Measurements from ENCODE around the gene BFSP1. TPM values are rescaled to one million over a fixed set of nuclear protein-coding genes. Genes with fewer than 3 reads are reported as not detected.

BFSP1 gene
- total RNA-seq, 8 experiments from 2014 or later, result 0.49 to 9.6 (median 1.8) TPM

DNA sequence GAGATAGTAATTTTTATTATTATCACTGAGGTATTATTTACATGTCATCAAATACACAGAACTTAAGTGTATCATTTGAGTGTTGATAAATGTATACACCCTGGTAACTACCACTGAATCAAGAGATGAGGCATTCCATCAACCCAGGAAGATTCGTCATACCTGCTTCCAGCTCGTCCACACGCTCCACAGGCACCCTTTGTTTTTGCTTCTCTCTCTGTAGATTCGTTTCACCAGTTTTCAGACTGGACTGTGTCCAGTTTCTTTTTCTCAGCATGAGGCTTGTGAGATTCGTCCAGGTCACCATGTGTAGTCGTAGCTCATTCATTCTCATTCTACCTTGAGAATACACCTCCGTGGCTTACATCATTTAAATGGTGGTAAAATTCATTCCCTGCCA, 64.5 kb downstream of the BFSP1 start:
- no peaks in the 10 kb centered on the region for H3K4me1 ChIP-seq (replicated peaks in 1 of 2)
- no peak for ATAC-seq (replicated peaks in 6 of 8)
- H3K4me3 ChIP-seq, result no peak overlapping the region
- peak overlapping the region in 1 of 2 donors; percentile 39 for H3K27ac ChIP-seq
- 44 to 100% (median 75%) methylated on average over 1 to 7 of the region's 7 CpGs for WGBS, 10 experiments
- in situ Hi-C loops (cut with MboI; ENCODE audit: low pct_unique_long_range_greater_than_20kb in 2 of 9, low sequenced_read_pairs in 9 of 9, unreplicated experiment in 9 of 9), result no loop called here

DNA sequence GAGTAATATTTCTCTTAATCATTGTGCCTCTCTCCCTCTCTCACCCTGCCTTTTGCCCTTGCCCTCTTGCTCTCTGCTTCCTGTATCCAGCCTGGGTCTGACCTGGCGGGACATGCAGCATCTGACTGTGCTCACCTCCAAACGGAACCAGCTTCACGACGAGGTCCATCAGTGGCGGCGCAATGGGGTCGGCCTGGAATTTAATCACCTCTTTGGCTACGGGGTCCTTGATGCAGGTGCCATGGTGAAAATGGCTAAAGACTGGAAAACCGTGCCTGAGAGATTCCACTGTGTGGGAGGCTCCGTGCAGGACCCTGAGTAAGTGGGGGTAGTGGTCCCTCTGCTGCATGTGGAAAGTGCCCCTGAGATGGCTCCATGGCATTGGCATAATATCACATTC, 65.9 kb downstream of the BFSP1 start:
- in situ Hi-C loops (cut with MboI; ENCODE audit: low pct_unique_long_range_greater_than_20kb in 2 of 9, low sequenced_read_pairs in 9 of 9, unreplicated experiment in 9 of 9), result no loop called here
- WGBS, 10 experiments, result 80 to 100% (median 86%) methylated on average over 1 to 9 of the region's 10 CpGs; no CpG with 5 or more reads in 4 of the 10 experiments
- no peak overlapping the region for H3K27ac ChIP-seq
- H3K4me1 ChIP-seq (replicated peaks in 1 of 2), result no peaks in the 10 kb centered on the region
- ATAC-seq (replicated peaks in 6 of 8), result no peak
- no peak overlapping the region for H3K4me3 ChIP-seq

DNA sequence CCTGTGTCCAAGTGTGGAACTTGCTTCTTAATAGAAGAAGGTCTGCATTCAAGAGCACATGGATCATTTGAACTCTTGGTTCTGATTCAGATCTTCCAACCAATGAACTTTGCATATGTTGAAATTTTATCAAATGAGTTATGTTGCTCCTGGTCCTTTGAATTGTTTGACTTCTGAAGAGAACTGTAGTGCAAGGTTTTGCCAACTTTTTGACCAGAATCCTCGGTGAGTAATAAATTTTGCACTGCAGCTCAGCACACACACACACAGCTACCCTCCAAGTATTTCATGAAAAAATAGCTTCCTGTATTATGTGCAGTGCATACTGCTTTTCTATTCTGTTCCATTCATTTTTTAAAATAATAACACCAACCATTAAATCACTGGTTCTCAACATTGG, 67.5 kb downstream of the BFSP1 start:
- no peak for ATAC-seq (replicated peaks in 6 of 8)
- in situ Hi-C loops (cut with MboI; ENCODE audit: low pct_unique_long_range_greater_than_20kb in 2 of 9, low sequenced_read_pairs in 9 of 9, unreplicated experiment in 9 of 9), result no loop called here
- no peaks in the 10 kb centered on the region for H3K4me1 ChIP-seq (replicated peaks in 1 of 2)

DNA sequence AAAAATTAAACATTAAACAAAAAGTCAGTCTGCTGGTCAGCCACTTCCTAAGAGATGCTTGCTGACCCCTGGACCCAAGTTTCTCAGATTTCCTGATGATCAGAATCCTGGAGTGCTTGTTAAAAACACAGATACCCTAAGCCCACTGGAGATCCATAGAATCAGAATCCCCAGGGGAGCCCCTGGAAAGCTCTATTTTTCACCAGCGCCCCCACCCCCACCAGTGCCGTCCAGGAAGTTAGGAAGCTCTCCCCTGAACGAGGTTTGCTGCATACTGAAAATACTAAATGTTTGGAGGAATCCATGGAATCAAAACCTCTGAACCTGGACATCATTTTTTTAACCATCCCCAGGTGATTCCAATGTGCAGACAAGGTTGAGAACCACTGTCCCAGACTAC, 69.2 kb downstream of the BFSP1 start:
- H3K27ac ChIP-seq, result no peak overlapping the region
- ATAC-seq (replicated peaks in 6 of 8), result no peak
- in situ Hi-C loops (cut with MboI; ENCODE audit: low pct_unique_long_range_greater_than_20kb in 2 of 9, low sequenced_read_pairs in 9 of 9, unreplicated experiment in 9 of 9), result no loop called here
- peaks cover 6 to 9% of the 10 kb centered on the region in 2 donors for H3K4me1 ChIP-seq (replicated peaks in 1 of 2)
- 5 to 60% (median 49%) methylated on average over 1 to 3 of the region's 3 CpGs; no CpG with 5 or more reads in 6 of the 10 experiments for WGBS, 10 experiments
- H3K4me3 ChIP-seq, result no peak overlapping the region

More for the DNA sequence above, 67.5 kb downstream of the BFSP1 start:
- 25 to 100% (median 82%) methylated on average over 1 of the region's 1 CpG; no CpG with 5 or more reads in 4 of the 10 experiments for WGBS, 10 experiments
- Histone ChIP-seq H3K27ac (no peak overlapping the region), H3K4me3 (no peak overlapping the region)

DNA sequence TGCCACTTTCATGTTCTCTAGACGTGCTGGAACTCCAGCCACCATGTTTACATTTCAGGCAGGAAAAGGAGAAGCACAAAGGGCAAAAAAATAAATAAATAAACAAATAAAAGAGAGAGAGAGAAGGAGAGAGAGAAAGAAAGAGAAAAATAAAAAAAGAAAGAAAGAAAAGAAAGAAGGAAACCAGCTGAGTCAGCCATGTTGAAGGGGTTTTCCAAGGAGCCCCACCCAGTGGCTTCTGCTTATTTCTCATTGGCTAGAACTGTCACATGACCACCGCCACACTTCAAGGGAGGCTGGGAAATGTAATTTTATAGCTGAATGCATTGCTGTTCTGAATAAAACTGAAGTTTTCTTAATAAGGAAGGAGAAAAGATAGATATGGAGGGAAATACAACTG, 71.1 kb downstream of the BFSP1 start:
- Histone ChIP-seq H3K27ac (no peak overlapping the region), H3K4me3 (no peak overlapping the region), H3K4me1 (replicated peaks in 1 of 2) (peaks cover 8 to 9% of the 10 kb centered on the region in 2 donors)
- in situ Hi-C loops (cut with MboI; ENCODE audit: low pct_unique_long_range_greater_than_20kb in 2 of 9, low sequenced_read_pairs in 9 of 9, unreplicated experiment in 9 of 9), result no loop called here
- ATAC-seq (replicated peaks in 6 of 8), result peak in 1 of 8 experiments; percentile 33
- WGBS, 10 experiments, result 50 to 100% (median 80%) methylated on average over 2 of the region's 2 CpGs; no CpG with 5 or more reads in 1 of the 10 experiments

DNA sequence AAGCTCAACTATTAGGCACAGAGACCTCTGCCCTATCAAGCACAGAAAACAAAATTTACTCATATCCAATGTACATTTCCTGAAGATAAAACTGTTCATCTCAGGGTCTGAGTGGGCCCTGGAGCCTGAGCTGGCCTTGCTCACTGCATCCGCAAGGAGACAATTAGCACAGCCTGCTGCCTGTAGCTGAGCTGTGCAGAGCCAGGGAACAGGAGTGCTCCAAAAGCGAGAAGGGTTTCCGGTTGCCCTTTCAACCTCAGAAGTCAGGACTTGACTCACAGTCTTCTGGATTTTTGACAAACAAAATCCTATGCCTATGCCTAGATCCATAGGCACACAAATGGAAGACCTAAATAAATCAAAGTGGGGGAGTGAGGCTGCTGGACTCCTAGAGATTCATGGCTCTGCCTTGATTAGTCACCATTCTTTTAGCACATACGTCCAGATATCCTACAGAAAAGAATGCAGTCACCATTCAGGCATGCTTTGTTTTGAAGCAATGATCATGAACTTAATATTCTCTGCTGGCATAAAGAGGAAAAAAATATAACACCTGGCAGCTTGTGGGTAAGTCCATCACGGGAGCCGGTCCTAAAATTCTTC, 73.5 kb downstream of the BFSP1 start:
- 48 to 100% (median 81%) methylated on average over 1 to 5 of the region's 6 CpGs; no CpG with 5 or more reads in 1 of the 10 experiments for WGBS, 10 experiments
- Histone ChIP-seq H3K4me3 (no peak overlapping the region), H3K4me1 (replicated peaks in 1 of 2) (peaks cover 8 to 9% of the 10 kb centered on the region in 2 donors), H3K27ac (no peak overlapping the region)
- ATAC-seq (replicated peaks in 6 of 8), result peak in 5 of 8 experiments; percentile 30 to 72 (median 64)
- in situ Hi-C loops (cut with MboI; ENCODE audit: low pct_unique_long_range_greater_than_20kb in 2 of 9, low sequenced_read_pairs in 9 of 9, unreplicated experiment in 9 of 9), result no loop called here

DNA sequence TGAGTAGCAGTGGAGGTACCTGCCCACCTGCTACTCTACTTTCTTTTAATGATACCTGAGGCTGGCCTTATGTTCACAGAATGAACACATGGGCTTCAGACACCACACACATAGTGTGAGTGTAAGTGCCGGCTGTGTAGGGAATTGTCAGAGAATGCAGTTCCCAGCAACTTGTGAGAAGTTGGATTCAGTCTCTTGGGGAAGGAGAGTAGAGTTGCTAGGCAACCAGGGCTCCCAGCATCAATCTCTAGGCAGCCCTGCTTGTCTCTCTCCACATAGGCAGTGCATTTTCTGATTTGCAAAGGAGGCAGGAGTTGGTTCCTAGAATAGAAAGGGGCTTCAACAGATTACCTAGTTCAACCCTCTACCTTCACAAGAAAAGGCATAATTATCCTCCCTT, 74.1 kb downstream of the BFSP1 start:
- peak in 5 of 8 experiments; percentile 68 to 89 (median 75) for ATAC-seq (replicated peaks in 6 of 8)

DNA sequence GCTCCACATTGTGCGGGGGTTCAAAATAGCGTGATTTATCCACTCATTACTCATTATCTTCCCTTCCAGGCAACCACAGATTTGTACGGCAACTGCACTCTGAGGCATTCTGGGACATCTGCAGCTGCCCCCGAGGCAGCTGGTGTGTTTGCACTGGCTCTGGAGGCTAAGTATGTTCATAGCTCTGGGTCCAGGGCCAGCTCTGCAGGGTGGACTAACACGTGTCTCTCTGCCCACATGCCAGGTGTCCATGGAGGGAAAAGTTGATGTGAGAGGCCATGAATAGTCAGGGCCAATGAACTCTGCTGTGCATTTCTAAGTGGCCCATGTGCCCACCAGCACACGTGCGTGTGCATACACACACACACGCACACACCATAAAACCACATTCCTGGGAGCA, 74.9 kb downstream of the BFSP1 start:
- peak in 2 of 8 experiments; percentile 54 to 62 for ATAC-seq (replicated peaks in 6 of 8)
- in situ Hi-C loops (cut with MboI; ENCODE audit: low pct_unique_long_range_greater_than_20kb in 2 of 9, low sequenced_read_pairs in 9 of 9, unreplicated experiment in 9 of 9), result no loop called here
- no peak overlapping the region for H3K27ac ChIP-seq
- H3K4me1 ChIP-seq (replicated peaks in 1 of 2), result peaks cover 8 to 9% of the 10 kb centered on the region in 2 donors
- 20 to 70% (median 60%) methylated on average over 1 to 3 of the region's 8 CpGs; no CpG with 5 or more reads in 5 of the 10 experiments for WGBS, 10 experiments
- no peak overlapping the region for H3K4me3 ChIP-seq

More for the DNA sequence above, 74.1 kb downstream of the BFSP1 start:
- no peak overlapping the region for H3K4me3 ChIP-seq
- in situ Hi-C loops (cut with MboI; ENCODE audit: low pct_unique_long_range_greater_than_20kb in 2 of 9, low sequenced_read_pairs in 9 of 9, unreplicated experiment in 9 of 9), result no loop called here
- WGBS, 10 experiments, result 33% methylated on average over 1 of the region's 1 CpG; no CpG with 5 or more reads in 9 of the 10 experiments
- H3K27ac ChIP-seq, result no peak overlapping the region
- peaks cover 8 to 9% of the 10 kb centered on the region in 2 donors for H3K4me1 ChIP-seq (replicated peaks in 1 of 2)

DNA sequence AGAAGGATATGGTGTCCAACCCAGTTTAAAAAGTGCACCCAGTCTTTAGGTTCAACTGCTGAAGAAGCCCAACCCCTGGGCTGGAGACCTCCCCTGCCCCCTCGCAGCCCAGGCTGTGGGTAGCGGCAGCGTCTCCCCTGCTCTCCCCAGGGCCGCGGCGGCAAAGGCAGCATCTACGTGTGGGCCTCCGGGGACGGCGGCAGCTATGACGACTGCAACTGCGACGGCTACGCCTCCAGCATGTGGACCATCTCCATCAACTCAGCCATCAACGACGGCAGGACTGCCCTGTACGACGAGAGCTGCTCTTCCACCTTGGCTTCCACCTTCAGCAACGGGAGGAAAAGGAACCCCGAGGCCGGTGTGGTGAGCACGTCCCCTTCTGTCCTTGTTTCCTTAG, 77.6 kb downstream of the BFSP1 start:
- ATAC-seq (replicated peaks in 6 of 8), result no peak
- H3K4me1 ChIP-seq (replicated peaks in 1 of 2), result peaks cover 8 to 9% of the 10 kb centered on the region in 2 donors
- 60 to 87% (median 82%) methylated on average over 1 to 9 of the region's 22 CpGs; no CpG with 5 or more reads in 6 of the 10 experiments for WGBS, 10 experiments
- in situ Hi-C loops (cut with MboI; ENCODE audit: low pct_unique_long_range_greater_than_20kb in 2 of 9, low sequenced_read_pairs in 9 of 9, unreplicated experiment in 9 of 9), result no loop called here
- no peak overlapping the region for H3K4me3 ChIP-seq
- H3K27ac ChIP-seq, result no peak overlapping the region

DNA sequence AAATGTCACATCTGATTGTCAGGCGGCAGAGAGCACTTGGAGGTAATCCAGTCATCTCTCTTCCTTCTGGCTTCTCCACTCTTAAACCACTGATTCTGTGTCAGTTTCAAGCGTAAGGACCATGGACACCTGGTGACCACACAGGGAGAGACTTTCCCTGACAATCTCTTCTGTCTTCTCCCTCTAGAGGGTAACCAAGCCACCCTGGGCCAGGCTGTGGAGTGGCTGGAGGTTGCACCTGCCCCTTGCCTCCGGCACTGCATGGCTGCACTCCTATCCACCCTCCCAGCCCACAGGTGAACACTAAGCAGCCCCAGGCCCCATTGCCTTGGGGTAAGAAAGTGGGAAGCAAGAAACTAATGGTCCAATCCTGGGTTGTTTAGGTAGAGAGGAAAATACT, 78.7 kb downstream of the BFSP1 start:
- H3K4me1 ChIP-seq (replicated peaks in 1 of 2), result peaks cover 5 to 7% of the 10 kb centered on the region in 2 donors
- 7 to 100% (median 78%) methylated on average over 1 to 2 of the region's 3 CpGs; no CpG with 5 or more reads in 3 of the 10 experiments for WGBS, 10 experiments
- no peak overlapping the region for H3K27ac ChIP-seq
- no peak overlapping the region for H3K4me3 ChIP-seq
- in situ Hi-C loops (cut with MboI; ENCODE audit: low pct_unique_long_range_greater_than_20kb in 2 of 9, low sequenced_read_pairs in 9 of 9, unreplicated experiment in 9 of 9), result no loop called here
- no peak for ATAC-seq (replicated peaks in 6 of 8)

DNA sequence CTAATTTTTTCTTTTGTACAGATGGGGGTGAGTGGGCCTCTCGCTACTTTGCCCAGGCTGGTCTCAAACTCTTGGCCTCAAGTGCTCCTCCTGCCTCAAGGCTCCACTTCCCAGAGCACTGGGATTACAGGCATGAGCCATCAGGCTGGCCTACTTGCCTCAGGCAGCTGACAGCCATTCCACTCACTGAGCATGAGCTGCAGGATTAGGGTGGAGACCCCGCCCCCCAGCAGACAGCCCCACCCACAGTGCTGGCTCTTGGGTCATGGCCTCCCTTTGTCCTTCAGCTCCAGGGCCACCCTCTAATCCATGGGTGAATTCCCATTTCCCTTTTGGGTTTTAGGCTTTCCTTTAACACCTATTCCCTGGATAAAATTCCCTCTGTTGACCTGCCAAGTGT, 82.1 kb downstream of the BFSP1 start:
- Histone ChIP-seq H3K4me3 (no peak overlapping the region), H3K4me1 (replicated peaks in 1 of 2) (no peaks in the 10 kb centered on the region), H3K27ac (no peak overlapping the region)
- in situ Hi-C loops (cut with MboI; ENCODE audit: low pct_unique_long_range_greater_than_20kb in 2 of 9, low sequenced_read_pairs in 9 of 9, unreplicated experiment in 9 of 9), result loop anchor here in 4 of 9 experiments (10.0 to 25.0 kb wide), 2 partner anchors 637 to 644 kb away; no protein-coding TSS in a partner anchor
- peak in 3 of 8 experiments; percentile 38 to 60 (median 47) for ATAC-seq (replicated peaks in 6 of 8)
- 80% methylated on average over 1 of the region's 2 CpGs; no CpG with 5 or more reads in 9 of the 10 experiments for WGBS, 10 experiments

DNA sequence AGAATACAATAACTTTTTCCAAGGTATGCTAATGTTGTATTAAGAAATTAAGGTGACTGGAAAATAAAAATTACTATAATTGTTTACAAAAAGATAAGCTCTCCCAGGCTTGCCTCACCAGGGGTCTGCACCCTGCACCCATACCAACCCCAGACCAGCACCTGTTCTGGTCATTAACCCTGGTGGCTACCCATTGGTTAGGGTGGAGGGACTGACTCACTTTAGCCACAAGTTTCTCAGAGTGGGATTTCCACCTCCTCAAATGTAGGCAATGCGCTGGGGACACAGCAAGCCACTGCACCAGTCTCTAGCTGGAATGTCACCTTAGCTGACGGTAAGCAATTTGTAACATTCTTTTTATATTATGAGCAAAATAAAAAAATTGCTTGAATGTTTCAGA, 83.1 kb downstream of the BFSP1 start:
- ATAC-seq (replicated peaks in 6 of 8), result no peak
- H3K27ac ChIP-seq, result no peak overlapping the region
- in situ Hi-C loops (cut with MboI; ENCODE audit: low pct_unique_long_range_greater_than_20kb in 2 of 9, low sequenced_read_pairs in 9 of 9, unreplicated experiment in 9 of 9), result loop anchor here in 4 of 9 experiments (10.0 to 25.0 kb wide), 2 partner anchors 636 to 643 kb away; no protein-coding TSS in a partner anchor
- 80 to 100% (median 100%) methylated on average over 1 to 2 of the region's 2 CpGs; no CpG with 5 or more reads in 5 of the 10 experiments for WGBS, 10 experiments
- no peaks in the 10 kb centered on the region for H3K4me1 ChIP-seq (replicated peaks in 1 of 2)
- H3K4me3 ChIP-seq, result no peak overlapping the region

DNA sequence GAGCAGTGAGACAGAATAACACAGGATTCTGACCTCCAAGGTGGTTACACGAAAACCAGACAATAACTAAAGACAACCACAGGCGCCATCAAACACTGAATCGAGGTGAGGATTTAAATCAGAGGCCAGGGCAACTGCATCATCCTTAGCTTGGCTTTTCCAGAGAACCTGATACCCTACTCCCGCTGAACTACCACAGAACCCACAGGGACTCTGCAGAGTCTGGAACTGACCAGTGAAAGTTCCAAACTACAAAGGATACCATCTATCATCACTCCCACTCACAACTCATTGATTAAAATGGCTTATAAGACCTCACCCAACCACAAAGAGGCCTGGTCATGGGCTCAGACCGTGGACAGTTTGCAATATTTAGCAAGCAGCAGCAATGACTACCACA, 85.0 kb downstream of the BFSP1 start:
- 29 to 92% (median 67%) methylated on average over 1 to 5 of the region's 5 CpGs for WGBS, 10 experiments
- Histone ChIP-seq H3K27ac (no peak overlapping the region), H3K4me3 (no peak overlapping the region), H3K4me1 (replicated peaks in 1 of 2) (no peaks in the 10 kb centered on the region)
- in situ Hi-C loops (cut with MboI; ENCODE audit: low pct_unique_long_range_greater_than_20kb in 2 of 9, low sequenced_read_pairs in 9 of 9, unreplicated experiment in 9 of 9), result loop anchor here in 4 of 9 experiments (10.0 to 25.0 kb wide), 2 partner anchors 634 to 641 kb away; no protein-coding TSS in a partner anchor
- peak in 1 of 8 experiments; percentile 23 for ATAC-seq (replicated peaks in 6 of 8)
